ENCODE results near the gene TAC4.
A peak's percentile ranks its signal among the peaks of the same experiment; 100 is the strongest.

The TAC4 gene

DNA sequence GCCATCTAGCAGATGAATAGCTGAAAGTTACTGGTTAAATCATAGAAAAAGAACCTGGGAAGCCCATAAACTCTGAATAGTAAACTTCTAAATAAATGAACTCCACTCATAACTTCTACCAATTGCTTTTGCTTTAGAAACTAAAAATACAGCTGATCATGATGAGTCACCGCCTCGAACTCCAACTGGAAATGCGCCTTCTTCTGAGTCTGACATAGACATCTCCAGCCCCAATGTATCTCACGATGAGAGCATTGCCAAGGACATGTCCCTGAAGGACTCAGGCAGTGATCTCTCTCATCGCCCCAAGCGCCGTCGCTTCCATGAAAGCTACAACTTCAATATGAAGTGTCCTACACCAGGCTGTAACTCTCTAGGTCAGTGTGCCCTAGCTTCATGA, 49.7 kb downstream of the TAC4 start:
- no peak for DNase-seq

DNA sequence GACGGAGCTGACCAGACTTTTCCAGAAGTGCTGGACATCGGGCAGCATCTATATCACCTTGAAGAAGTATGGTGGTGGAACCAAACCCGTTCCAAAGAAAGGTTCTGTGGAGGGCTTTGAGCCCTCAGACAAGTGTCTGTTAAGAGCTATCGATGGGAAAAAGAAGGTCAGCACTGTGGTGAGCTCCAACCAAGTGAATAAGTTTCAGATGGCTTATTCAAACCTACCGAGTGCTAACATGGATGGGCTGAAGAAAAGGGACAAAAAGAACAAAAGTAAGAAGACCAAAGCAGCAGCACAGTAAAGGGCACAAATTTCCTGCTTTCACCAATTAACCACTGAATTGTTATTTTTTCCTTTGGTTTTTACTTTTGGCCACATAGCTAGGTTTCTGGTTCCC, 52.5 kb downstream of the TAC4 start:
- no peak for DNase-seq

- DNase-seq, result no peak
These were observed 54.6 kb downstream of the TAC4 start for GRCh38 chr17:49793309-49793708.

- no peak for DNase-seq
These were observed 58.7 kb downstream of the TAC4 start for GRCh38 chr17:49789243-49789578.

- DNase-seq, result peak; percentile 99 to 100
These were observed 59.2 kb downstream of the TAC4 start, which contains the start of gene KAT7 for GRCh38 chr17:49788478-49789242. TSS of gene KAT7 (plus strand) at chr17:49788681. CDS start at chr17:49788835, 154 bp downstream.
